ENCODE measurements around the gene LIMK2.
"Not testable (repeated sequence)": the region's sequence is repeated elsewhere in the genome, so short reads cannot be mapped to it uniquely, and the experiment has no call there.

Gene LIMK2

GRCh38 chr22:31221084-31221483 lies 9.0 kb downstream of the LIMK2 start:
- TF ChIP-seq CTCF (conservative IDR thresholded peaks at IDR 0.05; ENCODE audit: low read depth, low read length), result no peak
- H3K4me3 ChIP-seq (ENCODE audit: low read length), result no peak overlapping the region
- no peak for DNase-seq (ENCODE audit: low read depth)

- H3K4me3 ChIP-seq (ENCODE audit: low read length), result no peak overlapping the region
- DNase-seq (ENCODE audit: low read depth), result no peak
- TF ChIP-seq CTCF (conservative IDR thresholded peaks at IDR 0.05; ENCODE audit: low read depth, low read length), result no peak
Measured at GRCh38 chr22:31222736-31223135, 10.6 kb downstream of the LIMK2 start.

- H3K4me3 ChIP-seq (ENCODE audit: low read length), result no peak overlapping the region
- no peak for TF ChIP-seq CTCF (conservative IDR thresholded peaks at IDR 0.05; ENCODE audit: low read depth, low read length)
Measured at GRCh38 chr22:31223786-31224191, 11.7 kb downstream of the LIMK2 start.

GRCh38 chr22:31224691-31225090 lies 12.6 kb downstream of the LIMK2 start:
- DNase-seq (ENCODE audit: low read depth); H3K4me3 ChIP-seq (ENCODE audit: low read length): not testable (repeated sequence)

More at GRCh38 chr22:31223786-31224191, 11.7 kb downstream of the LIMK2 start:
- no peak for DNase-seq (ENCODE audit: low read depth)

- no peak overlapping the region for H3K4me3 ChIP-seq (ENCODE audit: low read length)
- DNase-seq (ENCODE audit: low read depth), result no peak
- TF ChIP-seq CTCF (conservative IDR thresholded peaks at IDR 0.05; ENCODE audit: low read depth, low read length), result no peak
Measured at GRCh38 chr22:31227186-31227585, 15.1 kb downstream of the LIMK2 start.

- H3K4me3 ChIP-seq (ENCODE audit: low read length), result no peak overlapping the region
- DNase-seq (ENCODE audit: low read depth), result no peak
- TF ChIP-seq CTCF (conservative IDR thresholded peaks at IDR 0.05; ENCODE audit: low read depth, low read length), result no peak
Measured at GRCh38 chr22:31229402-31230079, 17.4 kb downstream of the LIMK2 start.

GRCh38 chr22:31230155-31230870 lies 18.2 kb downstream of the LIMK2 start:
- peak; percentile 51 for DNase-seq (ENCODE audit: low read depth)
- H3K4me3 ChIP-seq (ENCODE audit: low read length), result no peak overlapping the region
- TF ChIP-seq CTCF (conservative IDR thresholded peaks at IDR 0.05; ENCODE audit: low read depth, low read length), result no peak
